ENCODE data around the gene CEP57.

DNA sequence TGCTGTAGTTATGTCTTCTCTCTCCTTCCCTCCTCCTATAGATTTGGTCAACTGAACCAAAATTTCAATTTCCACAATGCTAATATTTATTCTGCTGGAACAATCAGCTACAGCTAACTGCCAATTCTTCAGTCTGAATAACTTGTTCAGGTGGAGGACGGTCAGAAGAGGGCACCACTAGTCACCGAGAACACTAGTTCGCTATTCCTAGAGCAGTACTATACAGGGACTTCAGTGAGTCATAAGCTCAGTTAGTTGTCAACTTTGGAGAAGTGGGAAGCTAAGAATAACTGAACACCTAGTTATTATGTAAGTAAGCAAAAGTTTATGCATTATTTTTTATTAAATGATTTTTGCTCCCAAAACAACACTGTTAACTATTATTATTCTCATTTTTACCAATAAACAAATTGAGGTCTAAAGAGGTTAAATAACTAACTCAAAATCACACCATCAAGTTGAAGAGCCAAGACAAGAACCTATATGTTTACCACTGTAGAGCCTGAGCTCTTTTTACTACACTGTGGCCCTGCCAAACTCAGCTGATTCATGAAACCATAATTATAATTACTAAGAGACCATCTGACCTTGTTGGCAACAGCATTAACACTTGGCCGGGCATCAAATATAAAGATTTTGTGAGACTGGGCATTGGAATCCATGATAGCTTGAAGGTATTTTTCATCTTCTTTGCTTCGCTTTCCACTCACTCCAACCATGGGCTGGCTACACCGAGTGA lies 59.0 kb downstream of the CEP57 start:
- TF ChIP-seq, protein P1, sequence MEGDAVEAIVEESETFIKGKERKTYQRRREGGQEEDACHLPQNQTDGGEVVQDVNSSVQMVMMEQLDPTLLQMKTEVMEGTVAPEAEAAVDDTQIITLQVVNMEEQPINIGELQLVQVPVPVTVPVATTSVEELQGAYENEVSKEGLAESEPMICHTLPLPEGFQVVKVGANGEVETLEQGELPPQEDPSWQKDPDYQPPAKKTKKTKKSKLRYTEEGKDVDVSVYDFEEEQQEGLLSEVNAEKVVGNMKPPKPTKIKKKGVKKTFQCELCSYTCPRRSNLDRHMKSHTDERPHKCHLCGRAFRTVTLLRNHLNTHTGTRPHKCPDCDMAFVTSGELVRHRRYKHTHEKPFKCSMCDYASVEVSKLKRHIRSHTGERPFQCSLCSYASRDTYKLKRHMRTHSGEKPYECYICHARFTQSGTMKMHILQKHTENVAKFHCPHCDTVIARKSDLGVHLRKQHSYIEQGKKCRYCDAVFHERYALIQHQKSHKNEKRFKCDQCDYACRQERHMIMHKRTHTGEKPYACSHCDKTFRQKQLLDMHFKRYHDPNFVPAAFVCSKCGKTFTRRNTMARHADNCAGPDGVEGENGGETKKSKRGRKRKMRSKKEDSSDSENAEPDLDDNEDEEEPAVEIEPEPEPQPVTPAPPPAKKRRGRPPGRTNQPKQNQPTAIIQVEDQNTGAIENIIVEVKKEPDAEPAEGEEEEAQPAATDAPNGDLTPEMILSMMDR (IDR thresholded peaks at IDR 0.05) = peak in 2 of 3 donors; percentile 46 to 56
- TF ChIP-seq POLR2A (IDR thresholded peaks at IDR 0.05) = no peak
- TF ChIP-seq POLR2AphosphoS5 (IDR thresholded peaks at IDR 0.05) = peak in 1 of 3 donors; percentile 13

All from breast epithelium (tissue), 3 donors.